ENCODE results near the gene RPUSD4.

The RPUSD4 gene

GRCh38 chr11:126182787-126183445 lies 28.5 kb downstream of the RPUSD4 start:
- no peak overlapping the region for H3K4me3 ChIP-seq (ENCODE audit: low read depth, low read length)

DNA sequence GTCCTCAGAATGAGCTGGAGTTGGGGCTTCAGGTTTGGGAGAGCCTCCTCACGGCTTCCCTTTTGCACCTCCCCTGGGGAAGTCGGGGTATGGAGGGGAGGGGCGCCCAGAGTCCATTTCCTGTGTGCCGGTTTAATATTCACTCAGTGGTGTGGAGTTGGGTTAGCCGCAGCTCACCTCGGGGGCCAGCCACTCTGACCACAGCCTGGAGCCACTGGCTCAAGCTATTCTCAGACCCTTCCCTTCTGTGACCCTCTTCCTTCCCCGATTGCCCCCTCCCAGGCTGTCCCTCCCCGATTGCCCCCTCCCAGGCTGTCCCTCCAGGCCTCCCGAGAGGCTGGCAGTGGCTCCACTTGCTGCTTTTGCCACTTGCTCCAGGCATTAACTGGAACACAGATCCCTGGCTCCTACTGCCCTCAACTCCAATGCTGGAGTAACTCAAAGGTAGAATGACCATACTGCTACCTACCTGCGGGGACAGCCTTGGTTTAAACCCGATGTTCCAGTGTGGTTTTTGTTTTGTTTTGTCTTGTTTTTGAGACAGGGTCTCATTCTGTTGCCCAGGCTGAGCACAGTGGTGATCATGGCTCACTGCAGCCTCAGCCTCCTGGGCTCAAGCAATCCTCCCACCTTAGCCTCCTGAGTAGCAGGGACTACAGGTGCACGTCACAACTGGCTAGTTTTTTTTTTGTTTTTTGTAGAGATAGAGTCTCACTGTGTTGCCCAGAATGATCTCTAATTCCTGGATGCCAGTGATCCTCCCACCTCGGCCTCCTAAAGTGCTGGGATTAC lies 29.3 kb downstream of the RPUSD4 start:
- H3K4me3 ChIP-seq (ENCODE audit: low read depth, low read length), result no peak overlapping the region

DNA sequence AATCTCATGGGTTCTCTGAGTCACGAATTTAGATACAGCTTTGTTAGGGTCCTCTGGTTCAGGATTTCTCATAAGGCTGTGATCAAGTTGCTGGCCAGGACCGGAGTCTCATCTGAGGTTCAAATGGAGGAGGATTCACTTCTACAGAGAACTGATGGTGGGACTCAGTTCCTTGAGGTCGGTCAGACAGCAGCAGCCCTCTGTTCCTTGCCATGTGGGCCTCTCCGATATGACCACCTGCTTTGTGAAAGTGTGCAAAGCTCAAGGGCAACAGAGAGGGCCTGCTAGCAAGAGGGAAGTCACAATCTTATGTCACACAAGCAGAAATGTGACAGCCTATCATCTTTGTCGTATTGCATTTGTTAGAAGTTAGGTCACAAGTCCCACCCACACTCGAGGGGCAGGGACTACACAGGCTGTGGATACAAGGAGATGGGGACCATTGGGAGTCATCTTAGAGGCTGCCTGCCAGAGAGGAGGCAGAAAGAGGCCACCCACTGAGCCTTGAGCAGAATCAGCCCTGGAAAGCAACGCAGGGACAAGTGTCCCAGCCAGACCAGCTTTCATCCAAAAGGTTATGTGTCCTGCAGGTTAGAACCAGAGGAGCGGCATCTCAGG lies 34.5 kb downstream of the RPUSD4 start:
- H3K4me3 ChIP-seq (ENCODE audit: low read depth, low read length), result no peak overlapping the region

GRCh38 chr11:126175393-126175792 lies 36.1 kb downstream of the RPUSD4 start:
- no peak overlapping the region for H3K4me3 ChIP-seq (ENCODE audit: low read depth, low read length)

DNA sequence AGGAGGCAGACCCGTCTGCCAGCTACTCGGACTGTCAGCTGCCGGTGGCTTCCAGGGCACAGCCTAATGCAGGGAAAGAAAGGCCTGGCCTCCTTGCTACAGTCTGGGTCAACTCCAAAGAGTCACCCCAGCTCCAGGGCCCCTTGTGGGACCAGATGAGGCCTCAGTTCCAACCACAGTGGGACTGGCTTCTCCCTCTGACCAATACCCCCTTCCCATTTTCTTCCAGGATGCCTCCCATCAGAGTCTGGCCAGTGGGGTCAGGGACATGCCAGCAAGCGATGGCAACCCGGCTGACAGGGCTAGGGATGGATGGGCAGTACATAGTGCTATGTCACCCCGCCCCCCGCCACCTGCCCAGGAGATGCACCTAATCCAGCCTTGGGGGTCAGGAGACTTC lies 36.6 kb downstream of the RPUSD4 start:
- no peak overlapping the region for H3K4me3 ChIP-seq (ENCODE audit: low read depth, low read length)

DNA sequence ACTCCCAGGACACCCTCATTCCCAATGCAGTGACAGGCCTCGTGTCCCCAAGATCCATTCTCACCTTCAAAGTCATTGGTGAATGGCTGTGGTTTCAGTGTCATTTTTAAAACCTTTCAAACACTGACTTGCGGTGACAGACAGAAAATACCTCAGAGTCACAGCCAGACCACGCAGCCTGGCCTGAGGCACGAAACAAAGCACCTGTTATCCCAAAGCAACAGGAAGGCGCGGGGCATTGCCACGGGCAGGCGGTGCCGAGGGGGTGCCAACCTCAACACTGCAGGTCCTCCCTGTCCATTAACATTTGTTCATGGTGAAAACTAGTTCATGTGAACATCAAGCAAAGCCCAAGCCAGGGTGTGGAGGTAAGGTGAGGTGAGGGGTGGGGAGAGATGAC lies 38.2 kb downstream of the RPUSD4 start:
- H3K4me3 ChIP-seq (ENCODE audit: low read depth, low read length), result no peak overlapping the region

GRCh38 chr11:126172596-126173038 lies 38.8 kb downstream of the RPUSD4 start:
- H3K4me3 ChIP-seq (ENCODE audit: low read depth, low read length), result no peak overlapping the region

DNA sequence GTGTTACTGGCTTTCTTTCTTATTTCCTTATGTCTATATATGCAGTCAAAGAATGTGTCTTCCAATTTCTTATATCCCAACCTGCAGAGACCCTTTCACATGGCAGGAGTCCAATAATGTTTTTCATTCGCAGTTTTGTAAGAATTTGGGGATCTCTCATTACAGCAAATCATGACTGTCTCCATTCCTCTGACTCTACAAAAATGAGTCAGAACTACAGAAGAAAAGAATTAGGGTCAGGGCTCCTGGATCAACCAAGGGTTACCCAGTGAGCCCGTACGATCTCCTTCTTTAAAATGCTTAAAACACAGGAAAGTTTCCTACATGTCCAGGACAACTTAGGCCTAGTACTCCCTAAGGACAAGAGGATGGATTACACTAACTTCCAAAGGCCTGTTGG lies 42.2 kb downstream of the RPUSD4 start:
- H3K4me3 ChIP-seq (ENCODE audit: low read depth, low read length), result no peak overlapping the region

DNA sequence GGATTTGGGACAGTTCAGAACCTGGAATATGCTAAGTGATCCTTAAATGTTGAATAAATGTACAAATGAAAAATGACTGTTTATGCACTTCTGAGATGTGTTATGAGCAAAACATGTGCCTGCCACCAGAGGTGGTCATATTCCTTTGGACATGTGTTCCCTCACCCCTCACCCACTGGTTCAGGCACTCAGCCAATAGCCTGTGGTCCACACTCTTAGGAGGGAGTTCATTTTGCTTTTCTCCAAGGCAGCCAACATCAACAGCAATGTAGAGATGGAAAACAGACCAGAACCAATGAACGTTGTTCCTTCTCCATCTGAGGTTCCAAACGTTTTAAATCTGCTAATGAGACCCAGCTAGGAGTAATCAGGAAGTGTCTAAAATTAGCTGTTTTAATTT lies 44.0 kb downstream of the RPUSD4 start:
- H3K4me3 ChIP-seq (ENCODE audit: low read depth, low read length), result no peak overlapping the region

DNA sequence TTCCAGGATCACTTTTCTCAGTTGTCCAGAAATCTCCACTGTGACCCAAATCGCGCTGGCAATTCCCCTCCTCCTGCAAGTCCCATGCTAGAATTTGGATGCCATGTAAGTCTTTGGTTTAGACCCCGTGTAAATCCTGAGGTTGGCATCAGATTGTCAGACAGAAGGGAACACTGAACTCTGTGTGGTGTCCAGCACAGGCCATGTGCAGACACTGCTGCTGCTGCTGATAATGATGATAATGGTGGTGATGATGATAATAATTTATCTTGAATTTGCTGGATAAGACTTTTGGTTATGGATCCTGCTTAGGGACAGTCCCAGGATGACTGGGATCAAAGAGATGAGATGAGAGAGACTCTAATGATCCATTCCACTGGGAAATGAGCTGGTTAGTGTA lies 45.0 kb downstream of the RPUSD4 start:
- H3K4me3 ChIP-seq (ENCODE audit: low read depth, low read length), result no peak overlapping the region

DNA sequence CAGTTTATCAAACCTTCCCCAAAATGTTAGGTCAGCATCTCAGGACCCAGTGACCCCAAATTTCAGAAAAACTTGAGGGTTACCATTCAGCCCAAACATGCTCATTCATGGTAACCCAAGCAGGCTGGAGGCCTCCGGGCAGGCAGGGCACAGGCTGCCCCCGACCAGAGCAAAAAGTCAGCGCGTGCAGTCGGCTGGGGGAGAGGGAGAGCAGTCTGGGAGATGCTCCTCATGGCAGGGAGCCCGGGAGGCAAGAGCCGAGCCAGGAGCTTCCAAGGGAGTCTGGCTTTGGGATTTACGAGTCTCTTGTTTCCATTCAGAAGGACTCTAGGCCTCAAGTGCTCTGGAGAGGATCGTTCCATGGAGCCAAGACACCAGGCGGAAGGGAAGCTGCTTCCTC lies 45.7 kb downstream of the RPUSD4 start:
- no peak overlapping the region for H3K4me3 ChIP-seq (ENCODE audit: low read depth, low read length)

DNA sequence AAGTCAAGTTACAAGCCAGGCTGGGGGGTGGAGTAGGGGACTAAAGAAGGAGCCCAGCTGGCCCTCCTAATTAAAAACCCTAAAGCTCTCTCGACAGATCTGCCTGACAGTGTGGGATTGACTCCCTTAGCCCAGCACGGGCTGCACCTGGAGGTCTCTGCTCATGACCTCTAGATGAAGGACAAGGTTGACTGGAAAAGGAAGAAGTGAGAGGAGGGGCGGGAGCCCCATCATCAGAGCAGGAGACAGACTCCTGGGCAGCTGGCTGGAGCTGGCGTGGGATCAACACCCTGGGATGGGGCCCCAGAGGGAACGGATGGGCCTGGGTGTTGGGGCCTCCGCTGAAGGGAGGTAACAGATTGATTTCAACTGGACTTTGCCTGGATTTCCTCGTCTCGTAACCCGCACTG lies 46.1 kb downstream of the RPUSD4 start:
- H3K4me3 ChIP-seq (ENCODE audit: low read depth, low read length), result no peak overlapping the region

DNA sequence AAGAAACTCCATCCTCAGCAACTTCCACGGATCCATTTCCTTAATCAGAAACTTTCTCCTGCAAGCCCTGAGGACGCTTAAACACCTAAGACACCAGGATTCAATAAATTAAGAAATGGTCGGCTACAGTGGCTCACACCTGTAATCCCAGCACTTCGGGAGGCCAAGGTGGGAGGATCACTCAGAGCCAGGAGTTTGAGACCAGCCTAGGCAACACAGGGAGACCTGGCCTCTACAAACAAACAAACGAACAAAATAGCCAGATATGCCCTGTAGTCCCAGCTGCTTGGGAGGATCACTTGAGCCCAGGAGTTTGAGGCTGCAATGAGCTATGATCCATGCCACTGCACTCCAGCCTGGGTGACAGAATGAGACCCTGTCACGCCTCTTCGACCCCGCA lies 46.7 kb downstream of the RPUSD4 start:
- H3K4me3 ChIP-seq (ENCODE audit: low read depth, low read length), result no peak overlapping the region

- no peak overlapping the region for H3K4me3 ChIP-seq (ENCODE audit: low read depth, low read length)
Observed at GRCh38 chr11:126163779-126164178, 47.7 kb downstream of the RPUSD4 start.

- H3K4me3 ChIP-seq (ENCODE audit: low read depth, low read length), result no peak overlapping the region
Observed at GRCh38 chr11:126163074-126163700, 48.3 kb downstream of the RPUSD4 start.

DNA sequence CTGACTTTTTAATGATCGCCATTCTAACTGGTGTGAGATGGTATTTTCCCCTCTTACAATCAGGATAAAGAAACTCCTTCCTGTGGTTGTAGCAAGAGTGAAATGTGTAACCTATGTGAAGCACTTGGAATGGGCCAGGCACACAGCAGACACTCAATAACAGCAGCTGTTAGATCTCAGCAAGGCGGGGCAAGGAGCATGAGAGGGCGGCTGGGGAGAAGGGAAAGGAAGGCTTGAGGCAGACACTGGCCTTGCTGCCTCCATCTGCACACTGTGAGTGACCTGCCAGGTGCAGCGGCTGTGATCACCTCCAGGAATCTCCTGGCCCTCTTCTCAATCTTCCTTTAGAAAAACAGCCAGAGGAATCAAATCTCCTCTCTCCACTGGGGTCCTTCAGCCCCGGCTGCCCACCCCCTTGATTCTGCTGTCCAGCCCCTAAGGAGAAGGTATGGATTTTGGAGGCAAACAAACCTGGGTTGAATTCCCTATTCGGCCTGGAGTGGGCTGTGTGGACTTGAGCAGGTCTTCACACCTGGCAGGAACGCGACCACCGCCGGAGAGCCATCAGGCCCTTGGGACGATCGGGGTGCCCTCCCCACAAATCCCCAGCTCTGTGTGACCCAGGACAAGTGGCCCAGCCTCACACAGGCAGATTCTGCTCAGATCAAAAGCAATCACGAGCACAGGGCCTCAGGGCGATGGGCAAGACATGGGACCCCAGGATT lies 49.0 kb downstream of the RPUSD4 start:
- H3K4me3 ChIP-seq (ENCODE audit: low read depth, low read length), result no peak overlapping the region

DNA sequence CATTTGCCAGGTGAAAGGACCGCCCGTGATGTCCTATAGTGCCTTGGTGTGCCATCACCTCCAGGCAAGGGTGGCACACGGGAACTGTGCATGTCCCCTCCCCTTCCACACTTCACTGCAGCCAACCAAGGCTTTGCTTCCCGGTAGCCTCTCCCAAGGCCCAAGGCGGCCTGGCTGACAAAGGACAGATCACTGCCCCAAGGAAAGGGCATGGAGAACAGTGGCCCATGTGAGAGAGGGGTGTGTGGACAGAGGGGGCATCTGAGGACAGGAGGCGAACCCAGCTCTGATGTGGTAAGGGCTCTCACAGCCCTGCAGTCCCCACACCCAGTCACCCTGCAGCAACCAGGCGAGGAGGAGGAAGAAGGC lies 50.4 kb downstream of the RPUSD4 start:
- no peak overlapping the region for H3K4me3 ChIP-seq (ENCODE audit: low read depth, low read length)

GRCh38 chr11:126160345-126161022 lies 51.0 kb downstream of the RPUSD4 start:
- no peak overlapping the region for H3K4me3 ChIP-seq (ENCODE audit: low read depth, low read length)

DNA sequence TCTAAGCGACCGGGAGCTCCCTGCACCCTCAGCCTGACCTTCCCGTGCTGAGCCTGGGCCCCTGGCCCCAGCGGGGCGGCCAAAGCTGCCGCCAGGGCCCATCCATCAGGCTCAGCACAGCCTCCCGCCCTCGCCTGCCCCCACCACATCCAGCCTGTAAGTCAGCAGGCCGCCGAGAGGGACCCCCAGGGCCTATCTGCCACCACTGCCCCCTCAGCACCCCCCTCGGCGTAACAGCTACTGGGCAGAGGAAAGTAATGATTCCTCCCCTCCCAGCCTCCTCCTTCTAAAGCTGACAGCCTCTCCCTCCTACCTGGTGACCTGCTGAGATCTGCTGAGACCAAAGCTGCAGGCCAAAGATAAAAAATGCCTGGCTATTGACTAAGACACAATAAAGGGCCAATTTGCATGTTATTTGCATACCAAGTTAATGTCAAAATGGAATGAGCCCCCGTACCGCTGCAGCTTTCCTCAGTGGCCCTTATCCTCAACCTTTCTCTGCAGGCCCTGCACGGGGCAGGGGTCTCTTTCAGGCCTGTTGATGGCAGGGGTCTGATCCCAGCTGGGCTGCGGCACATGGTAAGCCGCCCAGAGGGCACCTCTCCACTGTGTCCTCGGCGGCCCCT lies 51.6 kb downstream of the RPUSD4 start:
- no peak overlapping the region for H3K4me3 ChIP-seq (ENCODE audit: low read depth, low read length)
